H9 (cell line): ENCODE measurements around the gene LRP1B. TPM values are rescaled to one million over a fixed set of nuclear protein-coding genes. Genes with fewer than 3 reads are reported as not detected.

Experiments
- DNase-seq: peaks from one replicate; pipeline ENCODE4 v3.0.0-alpha.2; 2017
- H2AFZ ChIP-seq: one replicate; pipeline ENCODE4 v1.6.1; 2013; ENCODE audit warnings: mild to moderate bottlenecking, low read length, control low read depth, moderate library complexity
- H2AK5ac ChIP-seq: 2 replicates; pipeline ENCODE4 v1.6.1; 2013; ENCODE audit warnings: low read length, control low read depth, mixed read lengths; ENCODE audit not compliant: insufficient read length
- H2BK120ac ChIP-seq: one replicate; pipeline ENCODE4 v1.6.1; 2013; ENCODE audit warnings: low read depth, mild to moderate bottlenecking, low read length, control low read depth, inconsistent platforms; ENCODE audit not compliant: poor library complexity, severe bottlenecking
- H2BK12ac ChIP-seq: 2 replicates; pipeline ENCODE4 v1.6.1; 2013; ENCODE audit warnings: low read length, control low read depth, mixed read lengths, low read depth; ENCODE audit not compliant: insufficient read length
- H2BK15ac ChIP-seq: 2 replicates; pipeline ENCODE4 v1.6.1; 2013; ENCODE audit warnings: low read depth, low read length, control low read depth
- H2BK20ac ChIP-seq: one replicate; pipeline ENCODE4 v1.6.1; 2013; ENCODE audit warnings: low read depth, mild to moderate bottlenecking, low read length, control low read depth, inconsistent platforms; ENCODE audit not compliant: poor library complexity, severe bottlenecking
- H2BK5ac ChIP-seq: 2 replicates; pipeline ENCODE4 v1.6.1; 2013; ENCODE audit warnings: low read length, control low read depth, mixed read lengths; ENCODE audit not compliant: insufficient read length
- H3K14ac ChIP-seq: 2 replicates; pipeline ENCODE4 v1.6.1; 2013; ENCODE audit warnings: low read length, control low read depth; ENCODE audit not compliant: insufficient read depth
- H3K18ac ChIP-seq: 2 replicates; pipeline ENCODE4 v1.6.1; 2013; ENCODE audit warnings: low read depth, mild to moderate bottlenecking, mixed read lengths, low read length, control low read depth; ENCODE audit not compliant: insufficient read length
- H3K23ac ChIP-seq: 2 replicates; pipeline ENCODE4 v1.6.1; 2013; ENCODE audit warnings: low read length, control low read depth, mixed read lengths, low read depth; ENCODE audit not compliant: insufficient read length
- H3K23me2 ChIP-seq: 2 replicates; pipeline ENCODE4 v1.6.1; 2013; ENCODE audit warnings: low read depth, mild to moderate bottlenecking, mixed read lengths, low read length, control low read depth; ENCODE audit not compliant: insufficient read length, poor library complexity, severe bottlenecking
- H3K27ac ChIP-seq: 2 replicates; pipeline ENCODE4 v1.5.1; 2013; ENCODE audit warnings: low read length, control low read depth, mixed read lengths, low read depth; ENCODE audit not compliant: insufficient read length
- H3K27me3 ChIP-seq: 2 replicates; pipeline ENCODE4 v1.6.1; 2013; ENCODE audit warnings: low read length, control low read depth, inconsistent platforms; ENCODE audit not compliant: insufficient read depth
- H3K4ac ChIP-seq: 2 replicates; pipeline ENCODE4 v1.6.1; 2013; ENCODE audit warnings: low read depth, mild to moderate bottlenecking, control low read depth, inconsistent platforms, low read length, moderate library complexity
- H3K4me1 ChIP-seq: 2 replicates; pipeline ENCODE4 v1.6.1; 2013; ENCODE audit warnings: low read length, control low read depth, inconsistent platforms; ENCODE audit not compliant: insufficient read depth
- H3K4me2 ChIP-seq: 2 replicates; pipeline ENCODE4 v1.6.1; 2013; ENCODE audit warnings: low read length, control low read depth, mixed read lengths; ENCODE audit not compliant: insufficient read length, insufficient read depth
- H3K56ac ChIP-seq: 2 replicates; pipeline ENCODE4 v1.6.1; 2013; ENCODE audit warnings: low read depth, mild to moderate bottlenecking, mixed read lengths, low read length, control low read depth; ENCODE audit not compliant: insufficient read length
- H3K79me1 ChIP-seq: 2 replicates; pipeline ENCODE4 v1.6.1; 2013; ENCODE audit warnings: low read depth, mild to moderate bottlenecking, moderate library complexity, low read length, control low read depth, inconsistent platforms; ENCODE audit not compliant: insufficient read depth, poor library complexity, severe bottlenecking
- H3K79me2 ChIP-seq: 2 replicates; pipeline ENCODE4 v1.6.1; 2013; ENCODE audit warnings: low read length, control low read depth, inconsistent platforms; ENCODE audit not compliant: insufficient read depth
- H3K9ac ChIP-seq: 2 replicates; pipeline ENCODE4 v1.6.1; 2013; ENCODE audit warnings: low read length, control low read depth, mixed read lengths; ENCODE audit not compliant: insufficient read length; ENCODE audit errors: extremely low read depth
- H3K9me3 ChIP-seq: one replicate; pipeline ENCODE4 v1.6.1; 2013; ENCODE audit warnings: low read depth, low read length, inconsistent platforms; ENCODE audit not compliant: control insufficient read depth
- H3T11ph ChIP-seq: one replicate; pipeline ENCODE4 v1.6.1; 2013; ENCODE audit warnings: mild to moderate bottlenecking, low read length, control low read depth, inconsistent platforms
- H4K20me1 ChIP-seq: one replicate; pipeline ENCODE4 v1.6.1; 2013; ENCODE audit not compliant: control insufficient read depth, insufficient read length, insufficient read depth
- H4K5ac ChIP-seq: 2 replicates; pipeline ENCODE4 v1.6.1; 2013; ENCODE audit warnings: low read depth, mild to moderate bottlenecking, mixed read lengths, low read length, control low read depth; ENCODE audit not compliant: insufficient read length
- H4K8ac ChIP-seq: replicated peaks from 2 replicates; pipeline ENCODE4 v1.6.1; 2013; ENCODE audit warnings: low read length, control low read depth, mixed read lengths, low read depth; ENCODE audit not compliant: insufficient read length
- H4K91ac ChIP-seq: 2 replicates; pipeline ENCODE4 v1.6.1; 2013; ENCODE audit warnings: low read depth, mild to moderate bottlenecking, moderate library complexity, mixed read lengths, low read length, control low read depth; ENCODE audit not compliant: insufficient read length
- H3K27ac Mint-ChIP-seq, 3 experiments: 2 replicates in 2 of 3; 3 replicates in 1 of 3; pipeline ENCODE4 v1.8.0; 2020 to 2021; ENCODE audit warnings: mixed read lengths in 3 of 3, mild to moderate bottlenecking in 1 of 3, moderate library complexity in 1 of 3
- H3K27me3 Mint-ChIP-seq: 2 replicates; pipeline ENCODE4 v1.8.0; 2021; ENCODE audit warnings: low read depth, mild to moderate bottlenecking, moderate library complexity, mixed read lengths
- H3K36me3 Mint-ChIP-seq, 3 experiments: 2 replicates in 2 of 3; 3 replicates in 1 of 3; pipeline ENCODE4 v1.8.0; 2020 to 2021; ENCODE audit warnings: low read depth in 3 of 3, mixed read lengths in 3 of 3; ENCODE audit not compliant: insufficient read depth in 1 of 3
- H3K4me1 Mint-ChIP-seq, 2 experiments: 2 replicates each; pipeline ENCODE4 v1.8.0; 2020; ENCODE audit warnings: mixed read lengths in 2 of 2
- H3K4me3 Mint-ChIP-seq, 2 experiments: 2 replicates in 1 of 2; 3 replicates in 1 of 2; pipeline ENCODE4 v1.8.0; 2020 to 2021; ENCODE audit warnings: mild to moderate bottlenecking in 2 of 2, mixed read lengths in 2 of 2, moderate library complexity in 1 of 2
- H3K9me3 Mint-ChIP-seq, 2 experiments: 2 replicates in 1 of 2; 3 replicates in 1 of 2; pipeline ENCODE4 v1.8.0; 2020; ENCODE audit warnings: mild to moderate bottlenecking in 2 of 2, mixed read lengths in 2 of 2, moderate library complexity in 1 of 2
- CTCF ChIP-seq: fragments of 200-600 bp; sonication (generic); conservative IDR thresholded peaks from 3 replicates; pipeline ENCODE4 v1.8.0; 2021; ENCODE audit warnings: antibody characterized with exemption, mild to moderate bottlenecking
- WGBS: extraction: QIAGEN DNeasy Blood & Tissue Kit; methylation state at CpG from one replicate; pipeline ENCODE4 v1.1.7; 2013; ENCODE audit warnings: missing lambda C conversion rate, low lambda C conversion rate, mixed read lengths; ENCODE audit not compliant: insufficient read length; ENCODE audit errors: extremely low coverage; 5-methylcytosine and 5-hydroxymethylcytosine counted together
- total RNA-seq: library from RNA; stranded (reverse); gene quantifications from 2 replicates; pipeline ENCODE4 v1.2.1, GENCODE V29; 2021

LRP1B gene
- total RNA-seq, 1 experiment from 2014 or later = not detected

DNA sequence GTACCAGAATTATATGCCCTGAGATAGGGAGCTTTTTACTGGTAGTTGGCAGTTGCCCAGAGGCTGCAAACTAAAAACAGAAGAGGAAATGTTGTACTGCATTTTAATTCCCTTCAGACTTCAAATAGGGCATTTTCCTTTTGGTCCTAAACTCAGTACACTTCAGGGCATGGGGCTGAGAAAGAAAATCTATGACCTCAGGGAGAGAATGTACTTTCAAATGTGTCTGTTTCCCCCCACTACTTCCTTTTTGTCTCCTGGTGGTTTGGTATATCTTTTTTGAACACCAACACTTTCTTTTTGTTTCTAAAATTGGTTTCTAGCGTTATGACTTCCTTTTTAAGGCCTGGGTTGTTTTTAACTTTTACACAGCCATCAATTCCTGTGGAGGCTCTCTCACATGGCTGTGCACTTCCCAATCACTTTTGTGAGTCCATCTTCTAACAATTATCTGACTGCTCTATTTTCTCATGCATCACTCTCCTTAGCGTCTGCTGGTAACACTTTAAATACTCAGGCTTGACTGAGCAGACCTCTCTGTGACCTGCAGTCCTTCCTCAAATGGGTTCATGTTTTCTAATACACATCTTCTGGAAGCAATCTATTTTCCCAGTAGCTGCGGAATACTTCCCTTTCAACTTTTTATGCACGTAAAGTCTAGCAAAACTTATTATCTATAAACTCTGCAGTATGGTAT, 596.0 kb downstream of the LRP1B start:
- no peaks in the 10 kb centered on the region for H3K27me3 ChIP-seq
- no peaks in the 10 kb centered on the region for H3K9me3 Mint-ChIP-seq
- no peak overlapping the region for H2BK120ac ChIP-seq
- no peaks in the 10 kb centered on the region for H3K23me2 ChIP-seq
- no peak overlapping the region for H3K4ac ChIP-seq
- no CpG with 5 or more reads among the region's 4 CpGs for WGBS
- no peak overlapping the region for H2BK5ac ChIP-seq
- no peak overlapping the region for H3K23ac ChIP-seq
- H3K4me1 Mint-ChIP-seq = no peaks in the 10 kb centered on the region
- H2AK5ac ChIP-seq = no peak overlapping the region
- H3K79me1 ChIP-seq = no peaks in the 10 kb centered on the region
- H3K27me3 Mint-ChIP-seq = no peaks in the 10 kb centered on the region
- H3K9ac ChIP-seq = no peak overlapping the region
- no peak overlapping the region for H2BK12ac ChIP-seq
- H4K20me1 ChIP-seq = no peaks in the 10 kb centered on the region
- no peaks in the 10 kb centered on the region for H3K9me3 ChIP-seq
- H3K56ac ChIP-seq = no peak overlapping the region
- H3K27ac Mint-ChIP-seq = no peak overlapping the region; a peak in 1 of 7 replicates
- no peaks in the 10 kb centered on the region for H3K36me3 Mint-ChIP-seq
- no peak overlapping the region for H3T11ph ChIP-seq
- H3K79me2 ChIP-seq = no peaks in the 10 kb centered on the region
- no peak overlapping the region for H4K5ac ChIP-seq
- no peaks in the 10 kb centered on the region for H3K4me1 ChIP-seq
- H2AFZ ChIP-seq = no peak overlapping the region
- no peak for TF ChIP-seq CTCF
- no peak overlapping the region for H3K27ac ChIP-seq
- H3K18ac ChIP-seq = no peak overlapping the region
- no peak overlapping the region for H3K4me3 Mint-ChIP-seq
- no peak overlapping the region for H4K8ac ChIP-seq
- no peak overlapping the region for H2BK20ac ChIP-seq
- H2BK15ac ChIP-seq = no peak overlapping the region
- H3K14ac ChIP-seq = no peak overlapping the region
- H4K91ac ChIP-seq = no peak overlapping the region
- H3K4me2 ChIP-seq = no peak overlapping the region
- DNase-seq = no peak
